K562 (cell line): Measurements from ENCODE around the gene EIPR1. TPM values are rescaled to one million over a fixed set of nuclear protein-coding genes. Genes with fewer than 3 reads are reported as not detected.
A peak's percentile ranks its signal among the peaks of the same experiment; 100 is the strongest.

Experiments
- ARHGAP35 ChIP-seq: fragments of 450-650 bp; IDR thresholded peaks from 2 replicates; pipeline ENCODE4 v1.6.1; 2018; ENCODE audit not compliant: partially characterized antibody
- ARID2 ChIP-seq: fragments of 450-650 bp; IDR thresholded peaks from 2 replicates; pipeline ENCODE4 v1.6.1; 2017; ENCODE audit warnings: antibody characterized with exemption, mild to moderate bottlenecking
- CBX5 ChIP-seq: IDR thresholded peaks from 2 replicates; pipeline ENCODE4 v1.6.1; 2014; ENCODE audit warnings: low read depth, borderline replicate concordance
- ESRRB ChIP-seq: fragments of 250-450 bp; sonication (Bioruptor Pico); IDR thresholded peaks from 2 replicates; pipeline ENCODE4 v1.5.0; 2020; ENCODE audit warnings: mild to moderate bottlenecking, moderate library complexity, borderline replicate concordance
- ETV1 ChIP-seq: fragments of 450-650 bp; conservative IDR thresholded peaks from 2 replicates; pipeline ENCODE4 v1.6.1; 2016; ENCODE audit warnings: missing genetic modification characterization, control low read depth, low read depth, missing compliant biosample characterization
- FOXJ2 ChIP-seq: fragments of 200-800 bp; sonication (Bioruptor generic); IDR thresholded peaks from 2 replicates; pipeline ENCODE4 v1.6.1; 2016; ENCODE audit warnings: missing genetic modification characterization, missing compliant biosample characterization
- FOXK2 ChIP-seq, 2 experiments: fragments of 450-650 bp; IDR thresholded peaks in 1 of 2; conservative IDR thresholded peaks in 1 of 2; 2 replicates each; pipeline ENCODE4 v1.6.1; 2016; ENCODE audit warnings: low read depth in 2 of 2, mild to moderate bottlenecking in 1 of 2
- GATAD2A ChIP-seq: fragments of 450-650 bp; IDR thresholded peaks from 2 replicates; pipeline ENCODE4 v1.6.1; 2017
- HCFC1 ChIP-seq: IDR thresholded peaks from 2 replicates; pipeline ENCODE4 v1.6.1; 2012; ENCODE audit warnings: low read depth, low read length, improper control_type of control experiment
- HDAC2 ChIP-seq: fragments of 450-650 bp; IDR thresholded peaks from 2 replicates; pipeline ENCODE4 v1.6.1; 2016; ENCODE audit warnings: mild to moderate bottlenecking
- NCOA6 ChIP-seq: fragments of 450-650 bp; IDR thresholded peaks from 2 replicates; pipeline ENCODE4 v1.6.1; 2017; ENCODE audit warnings: mild to moderate bottlenecking
- PHB ChIP-seq: fragments of 250-450 bp; sonication (Bioruptor Pico); IDR thresholded peaks from 2 replicates; pipeline ENCODE4 v1.5.0; 2021
- RBBP5 ChIP-seq: fragments of 200-600 bp; sonication (generic); IDR thresholded peaks from 2 replicates; pipeline ENCODE4 v1.6.1; 2012; ENCODE audit warnings: borderline replicate concordance, mild to moderate bottlenecking, low read length, control low read depth, inconsistent platforms; ENCODE audit not compliant: insufficient read depth, poor library complexity, severe bottlenecking
- SMARCC2 ChIP-seq: fragments of 450-650 bp; IDR thresholded peaks from 2 replicates; pipeline ENCODE4 v1.6.1; 2017; ENCODE audit warnings: antibody characterized with exemption, moderate library complexity, mild to moderate bottlenecking, low read depth
- SP2 ChIP-seq: IDR thresholded peaks from 2 replicates; pipeline ENCODE4 v1.6.1; 2011; ENCODE audit warnings: mild to moderate bottlenecking, low read depth, low read length, moderate library complexity; ENCODE audit not compliant: poor library complexity, severe bottlenecking; ENCODE audit errors: extremely low read depth
- SRSF1 ChIP-seq: fragments of 200-400 bp; formaldehyde crosslinking; IDR thresholded peaks from 2 replicates; pipeline ENCODE4 v1.6.1; 2017; ENCODE audit warnings: mild to moderate bottlenecking, low read depth, low read length, moderate library complexity
- TAF7 ChIP-seq: fragments of 450-650 bp; IDR thresholded peaks from 2 replicates; pipeline ENCODE4 v1.6.1; 2016; ENCODE audit warnings: missing genetic modification characterization, missing compliant biosample characterization
- ZC3H4 ChIP-seq: sonication (generic); formaldehyde crosslinking; IDR thresholded peaks from 2 replicates; pipeline ENCODE4 v1.9.0; 2021; ENCODE audit warnings: missing genetic modification reagents, borderline replicate concordance
- ZNF551 ChIP-seq: fragments of 250-450 bp; sonication (Bioruptor Pico); IDR thresholded peaks from 2 replicates; pipeline ENCODE4 v1.5.0; 2021; ENCODE audit warnings: mild to moderate bottlenecking, moderate library complexity
- ZNF695 ChIP-seq: fragments of 450-650 bp; formaldehyde crosslinking; IDR thresholded peaks from 2 replicates; pipeline ENCODE4 v1.4.0; 2020; ENCODE audit warnings: mild to moderate bottlenecking, moderate library complexity
- ZNF707 ChIP-seq: fragments of 250-450 bp; sonication (Bioruptor Pico); conservative IDR thresholded peaks from 2 replicates; pipeline ENCODE4 v1.8.0; 2022; ENCODE audit warnings: inconsistent platforms, mild to moderate bottlenecking, moderate library complexity
- ZNF764 ChIP-seq: fragments of 250-450 bp; sonication (Bioruptor Pico); IDR thresholded peaks from 2 replicates; pipeline ENCODE4 v1.4.0; 2020; ENCODE audit warnings: low read depth, mild to moderate bottlenecking, moderate library complexity
- polyA plus RNA-seq, 8 experiments: library from polyadenylated mRNA; depleted of rRNA in 4 of 8; stranded (reverse) in 5 of 8; unstranded in 3 of 8; fragments of >200 nt; fragmentation: Nextera tagmentation in 2 of 8; fragmentation: Illumina TruSeq in 1 of 8; extraction: Ambion mirVana in 2 of 8; extraction: Trizol in 1 of 8; gene quantifications; 2 replicates each; pipeline versions ENCODE4 v1.2.1 to v1.2.3, GENCODE V29; 2011 to 2014; ENCODE audit warnings: inconsistent platforms in 1 of 8, missing spikeins in 1 of 8
- total RNA-seq, 7 experiments: library from RNA; depleted of rRNA in 6 of 7; stranded (reverse); fragments of >200 nt in 6 of 7; fragmentation: Illumina TruSeq in 2 of 7; extraction: Trizol in 2 of 7; gene quantifications; 2 replicates each; pipeline versions ENCODE4 v1.2.1 to v1.2.3, GENCODE V29; 2011 to 2021; ENCODE audit warnings: low replicate concordance in 1 of 7
- TF ChIP-seq, protein P1 (sequence below), 2 experiments: fragments of 450-650 bp; conservative IDR thresholded peaks; 2 replicates each; pipeline ENCODE4 v1.6.1; 2017; ENCODE audit warnings: mild to moderate bottlenecking in 2 of 2, moderate library complexity in 2 of 2
- TF ChIP-seq, protein P2 (sequence below): sonication (generic); formaldehyde crosslinking; IDR thresholded peaks from 2 replicates; pipeline ENCODE4 v1.8.1; 2023; ENCODE audit warnings: mild to moderate bottlenecking, missing genetic modification reagents
- TF ChIP-seq, protein P3 (sequence below): sonication (generic); formaldehyde crosslinking; IDR thresholded peaks from 2 replicates; pipeline ENCODE4 v1.8.0; 2022; ENCODE audit warnings: mild to moderate bottlenecking, low read depth, missing genetic modification reagents

Gene EIPR1
- total and polyA plus RNA-seq, 9 of the 15 experiments (the other 6 are each of a cell fraction or from before 2014, with no cell fraction given), result 19.9 to 54.4 (median 35.9) TPM

DNA sequence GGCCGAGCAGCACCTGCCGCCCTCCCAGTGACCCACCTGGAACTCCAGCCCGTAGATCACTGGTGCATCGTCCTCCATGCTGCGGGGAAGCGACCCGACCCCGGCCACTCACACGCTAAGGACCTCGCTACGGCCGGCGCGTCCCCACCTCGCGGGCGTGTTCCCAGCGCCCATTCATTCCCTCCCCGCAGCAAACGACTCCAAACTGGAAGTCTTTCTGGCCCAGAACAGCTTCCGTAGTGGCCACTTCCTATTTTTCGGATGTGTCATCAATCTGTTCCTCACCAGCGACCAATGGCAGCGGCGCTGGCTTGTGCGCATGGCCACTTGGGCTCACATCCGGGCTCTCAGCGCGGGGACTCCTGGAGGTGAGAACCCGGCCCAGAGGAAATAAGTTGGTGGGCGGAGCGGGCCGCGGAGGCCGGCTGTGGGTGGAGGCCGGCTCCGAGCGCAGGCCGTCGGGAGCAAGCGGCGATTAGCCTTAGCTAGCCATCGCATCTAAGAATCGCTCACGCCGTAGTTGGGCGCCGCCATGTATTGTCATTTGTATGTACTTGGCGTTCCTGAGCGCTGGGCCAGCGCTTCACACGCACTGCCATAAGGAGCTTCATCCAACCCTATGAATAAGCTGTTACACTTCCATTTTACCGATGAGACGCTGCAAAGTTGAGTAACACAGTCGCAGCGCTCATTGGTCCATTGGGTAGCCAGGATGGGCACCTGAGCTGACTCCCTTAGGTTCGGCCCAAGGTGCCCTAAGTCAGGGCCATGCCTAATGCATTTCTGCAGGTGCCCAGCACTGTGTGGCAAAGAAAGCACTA is at the start of gene EIPR1 (continued):
- TF ChIP-seq, protein P1, sequence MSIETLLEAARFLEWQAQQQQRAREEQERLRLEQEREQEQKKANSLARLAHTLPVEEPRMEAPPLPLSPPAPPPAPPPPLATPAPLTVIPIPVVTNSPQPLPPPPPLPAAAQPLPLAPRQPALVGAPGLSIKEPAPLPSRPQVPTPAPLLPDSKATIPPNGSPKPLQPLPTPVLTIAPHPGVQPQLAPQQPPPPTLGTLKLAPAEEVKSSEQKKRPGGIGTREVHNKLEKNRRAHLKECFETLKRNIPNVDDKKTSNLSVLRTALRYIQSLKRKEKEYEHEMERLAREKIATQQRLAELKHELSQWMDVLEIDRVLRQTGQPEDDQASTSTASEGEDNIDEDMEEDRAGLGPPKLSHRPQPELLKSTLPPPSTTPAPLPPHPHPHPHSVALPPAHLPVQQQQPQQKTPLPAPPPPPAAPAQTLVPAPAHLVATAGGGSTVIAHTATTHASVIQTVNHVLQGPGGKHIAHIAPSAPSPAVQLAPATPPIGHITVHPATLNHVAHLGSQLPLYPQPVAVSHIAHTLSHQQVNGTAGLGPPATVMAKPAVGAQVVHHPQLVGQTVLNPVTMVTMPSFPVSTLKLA (conservative IDR thresholded peaks at IDR 0.05), result peak; percentile 69 to 92
- TF ChIP-seq SMARCC2, result no peak
- no peak for TF ChIP-seq ZC3H4 (CRISPR knock-in tag)
- 0 out of 2 replicates have a peak, but pooled peaks have one; percentile 15 for TF ChIP-seq CBX5
- no peak for TF ChIP-seq SRSF1
- TF ChIP-seq FOXK2 (conservative IDR thresholded peaks at IDR 0.05 in 1 of 2, IDR thresholded peaks at IDR 0.05 in 1 of 2; ENCODE audit: low read depth in 2 of 2), result peak; percentile 83 to 84; a peak in 3 of 4 replicates
- TF ChIP-seq ETV1 (tag), result peak; percentile 70
- no peak for TF ChIP-seq ARID2
- TF ChIP-seq ESRRB (CRISPR knock-in tag), result no peak
- TF ChIP-seq GATAD2A, result no peak
- TF ChIP-seq HDAC2, result peak; percentile 78; the same call in 1 of the 2 replicates
- no peak for TF ChIP-seq ARHGAP35
- no peak for TF ChIP-seq PHB (CRISPR knock-in tag)
- TF ChIP-seq, protein P2, sequence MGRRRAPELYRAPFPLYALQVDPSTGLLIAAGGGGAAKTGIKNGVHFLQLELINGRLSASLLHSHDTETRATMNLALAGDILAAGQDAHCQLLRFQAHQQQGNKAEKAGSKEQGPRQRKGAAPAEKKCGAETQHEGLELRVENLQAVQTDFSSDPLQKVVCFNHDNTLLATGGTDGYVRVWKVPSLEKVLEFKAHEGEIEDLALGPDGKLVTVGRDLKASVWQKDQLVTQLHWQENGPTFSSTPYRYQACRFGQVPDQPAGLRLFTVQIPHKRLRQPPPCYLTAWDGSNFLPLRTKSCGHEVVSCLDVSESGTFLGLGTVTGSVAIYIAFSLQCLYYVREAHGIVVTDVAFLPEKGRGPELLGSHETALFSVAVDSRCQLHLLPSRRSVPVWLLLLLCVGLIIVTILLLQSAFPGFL (CRISPR knock-in tag), result 0 out of 2 replicates have a peak, but pooled peaks have one; percentile 34
- no peak for TF ChIP-seq ZNF695 (CRISPR knock-in tag)
- TF ChIP-seq ZNF764, result no peak
- no peak; the same call in 1 of the 2 replicates for TF ChIP-seq TAF7
- TF ChIP-seq ZNF707 (CRISPR knock-in tag), result no peak
- no peak for TF ChIP-seq ZNF551 (CRISPR knock-in tag)
- TF ChIP-seq, protein P3, sequence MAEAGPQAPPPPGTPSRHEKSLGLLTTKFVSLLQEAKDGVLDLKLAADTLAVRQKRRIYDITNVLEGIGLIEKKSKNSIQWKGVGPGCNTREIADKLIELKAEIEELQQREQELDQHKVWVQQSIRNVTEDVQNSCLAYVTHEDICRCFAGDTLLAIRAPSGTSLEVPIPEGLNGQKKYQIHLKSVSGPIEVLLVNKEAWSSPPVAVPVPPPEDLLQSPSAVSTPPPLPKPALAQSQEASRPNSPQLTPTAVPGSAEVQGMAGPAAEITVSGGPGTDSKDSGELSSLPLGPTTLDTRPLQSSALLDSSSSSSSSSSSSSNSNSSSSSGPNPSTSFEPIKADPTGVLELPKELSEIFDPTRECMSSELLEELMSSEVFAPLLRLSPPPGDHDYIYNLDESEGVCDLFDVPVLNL, result no peak
- peak; percentile 57 for TF ChIP-seq RBBP5
- TF ChIP-seq FOXJ2 (tag), result peak; percentile 69
- no peak for TF ChIP-seq NCOA6
- TF ChIP-seq HCFC1, result peak; percentile 77
- no peak for TF ChIP-seq SP2
